ENCODE measurements around the gene ITPRID1.

The ITPRID1 gene

DNA sequence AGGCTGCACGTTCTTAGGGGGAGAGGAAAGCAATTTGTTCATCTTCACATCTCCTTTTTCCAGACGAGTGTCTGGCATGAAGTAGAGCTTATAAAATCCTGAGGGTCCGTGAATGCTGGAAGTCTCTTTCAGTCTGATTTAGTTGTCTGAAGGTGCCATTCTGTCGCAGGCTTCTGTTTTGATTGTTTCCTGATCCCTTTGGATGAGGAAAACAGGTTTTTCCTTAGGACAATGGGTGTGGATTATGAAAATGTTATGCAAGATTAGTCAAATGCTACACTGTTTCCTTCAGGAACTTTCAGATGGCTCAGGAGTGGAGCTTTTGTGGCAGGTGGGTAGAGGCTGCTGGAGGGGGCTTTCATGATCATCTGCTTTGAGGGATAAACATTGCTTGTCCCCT lies at the start of gene ITPRID1:
Gene ITPRID1 (plus strand): TSS at position 301 of the 400 bp plus-strand sequence. CDS start 38,935 bp downstream, outside the sequence.
- TF ChIP-seq MAX (IDR thresholded peaks at IDR 0.05) (no peak), ZBTB7A (IDR thresholded peaks at IDR 0.05; ENCODE audit: low read depth) (no peak), CEBPB (IDR thresholded peaks at IDR 0.05) (no peak), FOXM1 (IDR thresholded peaks at IDR 0.05; ENCODE audit: borderline replicate concordance, low read depth) (no peak), YY1 (IDR thresholded peaks at IDR 0.05; ENCODE audit: low read depth) (no peak), USF1 (IDR thresholded peaks at IDR 0.05) (no peak), EP300 (IDR thresholded peaks at IDR 0.05; ENCODE audit: borderline replicate concordance) (no peak), TCF12 (IDR thresholded peaks at IDR 0.05; ENCODE audit: low read depth) (no peak), NFIC (IDR thresholded peaks at IDR 0.05) (no peak), RAD21 (IDR thresholded peaks at IDR 0.05; ENCODE audit: low read depth) (no peak), TAF1 (IDR thresholded peaks at IDR 0.05; ENCODE audit: low read depth) (no peak), EGR1 (IDR thresholded peaks at IDR 0.05) (no peak), REST (IDR thresholded peaks at IDR 0.05; ENCODE audit: low read depth) (no peak), CREB1 (IDR thresholded peaks at IDR 0.05; ENCODE audit: low read depth) (no peak), TEAD4 (IDR thresholded peaks at IDR 0.05) (no peak)

- TF ChIP-seq FOXM1 (IDR thresholded peaks at IDR 0.05; ENCODE audit: borderline replicate concordance, low read depth) (no peak), MAX (IDR thresholded peaks at IDR 0.05) (no peak), YY1 (IDR thresholded peaks at IDR 0.05; ENCODE audit: low read depth) (no peak), TCF12 (IDR thresholded peaks at IDR 0.05; ENCODE audit: low read depth) (no peak), CEBPB (IDR thresholded peaks at IDR 0.05) (no peak)
Measured at GRCh38 chr7:31464601-31465000, 49.3 kb upstream of the ITPRID1 start.

DNA sequence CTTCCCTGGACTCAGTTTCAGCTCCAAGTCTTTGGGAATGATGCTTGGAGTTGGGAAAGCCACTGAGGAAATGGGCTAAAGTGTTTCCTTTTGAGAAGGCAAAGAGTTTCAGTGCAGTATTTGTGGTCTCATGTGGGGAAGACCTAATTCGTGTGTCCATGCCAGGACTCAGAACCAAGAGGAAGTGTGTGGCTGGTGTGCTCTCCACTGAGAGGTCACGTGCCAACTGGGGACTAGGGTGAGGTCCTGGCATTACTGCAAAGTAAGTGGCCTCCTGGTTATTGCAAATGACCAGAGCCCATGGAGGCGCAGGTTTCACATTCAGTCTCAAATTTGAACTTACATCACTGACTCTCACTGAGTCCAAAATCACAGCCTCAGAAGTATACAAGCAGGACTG lies 48.6 kb upstream of the ITPRID1 start:
- no peak for TF ChIP-seq TEAD4 (IDR thresholded peaks at IDR 0.05)
- TF ChIP-seq TCF12 (IDR thresholded peaks at IDR 0.05; ENCODE audit: low read depth): no peak
- TF ChIP-seq MAX (IDR thresholded peaks at IDR 0.05): no peak
- TF ChIP-seq REST (IDR thresholded peaks at IDR 0.05; ENCODE audit: low read depth): no peak
- no peak for TF ChIP-seq CEBPB (IDR thresholded peaks at IDR 0.05)
- no peak for TF ChIP-seq CREB1 (IDR thresholded peaks at IDR 0.05; ENCODE audit: low read depth)
- no peak for TF ChIP-seq FOXM1 (IDR thresholded peaks at IDR 0.05; ENCODE audit: borderline replicate concordance, low read depth)
- no peak for TF ChIP-seq NFIC (IDR thresholded peaks at IDR 0.05)
- no peak for TF ChIP-seq ZBTB7A (IDR thresholded peaks at IDR 0.05; ENCODE audit: low read depth)
- no peak for TF ChIP-seq YY1 (IDR thresholded peaks at IDR 0.05; ENCODE audit: low read depth)
- TF ChIP-seq USF1 (IDR thresholded peaks at IDR 0.05): no peak
- no peak for TF ChIP-seq EGR1 (IDR thresholded peaks at IDR 0.05)
- TF ChIP-seq RAD21 (IDR thresholded peaks at IDR 0.05; ENCODE audit: low read depth): no peak
- TF ChIP-seq EP300 (IDR thresholded peaks at IDR 0.05; ENCODE audit: borderline replicate concordance): no peak

DNA sequence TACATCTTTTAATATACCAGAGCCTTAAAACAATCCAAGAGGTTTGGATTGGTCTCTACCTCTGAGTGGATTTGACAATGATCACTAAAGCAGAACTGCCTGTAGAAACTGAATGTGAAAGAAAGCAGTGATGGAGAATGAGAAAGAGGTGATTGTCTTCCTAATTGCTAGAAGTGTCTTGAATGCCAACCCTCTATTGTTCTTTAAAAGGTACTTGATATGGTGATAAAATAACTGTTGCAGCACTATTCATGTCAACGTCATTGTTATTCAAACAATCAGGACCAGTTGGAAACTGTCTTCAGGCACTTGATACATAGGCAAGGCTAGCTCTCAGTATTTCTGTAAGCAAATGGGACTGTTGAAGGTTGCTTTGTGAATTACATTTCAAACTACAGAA lies 47.9 kb upstream of the ITPRID1 start:
- no peak for TF ChIP-seq CREB1 (IDR thresholded peaks at IDR 0.05; ENCODE audit: low read depth)
- TF ChIP-seq MAX (IDR thresholded peaks at IDR 0.05): no peak
- no peak for TF ChIP-seq YY1 (IDR thresholded peaks at IDR 0.05; ENCODE audit: low read depth)
- no peak for TF ChIP-seq USF1 (IDR thresholded peaks at IDR 0.05)
- no peak for TF ChIP-seq EGR1 (IDR thresholded peaks at IDR 0.05)
- TF ChIP-seq EP300 (IDR thresholded peaks at IDR 0.05; ENCODE audit: borderline replicate concordance): no peak
- TF ChIP-seq REST (IDR thresholded peaks at IDR 0.05; ENCODE audit: low read depth): no peak
- no peak for TF ChIP-seq TCF12 (IDR thresholded peaks at IDR 0.05; ENCODE audit: low read depth)
- no peak for TF ChIP-seq FOXM1 (IDR thresholded peaks at IDR 0.05; ENCODE audit: borderline replicate concordance, low read depth)
- no peak for TF ChIP-seq TEAD4 (IDR thresholded peaks at IDR 0.05)
- TF ChIP-seq ZBTB7A (IDR thresholded peaks at IDR 0.05; ENCODE audit: low read depth): no peak
